GM12864 (cell line): ENCODE data around the gene CSH2.

Experiments
- DNase-seq: peaks from one replicate; pipeline ENCODE4 v3.0.0-alpha.2; 2011; ENCODE audit warnings: low read depth
- H3K4me3 ChIP-seq: 2 replicates; pipeline ENCODE4 v1.5.1; 2011; ENCODE audit warnings: mild to moderate bottlenecking, low read depth, low read length, control low read depth
- TF ChIP-seq, protein P1 (sequence below): IDR thresholded peaks from 2 replicates; pipeline ENCODE4 v1.5.1; 2011; ENCODE audit warnings: low read depth, mild to moderate bottlenecking, moderate library complexity, low read length, control low read depth, inconsistent platforms; ENCODE audit errors: missing control alignments

CSH2 gene

DNA sequence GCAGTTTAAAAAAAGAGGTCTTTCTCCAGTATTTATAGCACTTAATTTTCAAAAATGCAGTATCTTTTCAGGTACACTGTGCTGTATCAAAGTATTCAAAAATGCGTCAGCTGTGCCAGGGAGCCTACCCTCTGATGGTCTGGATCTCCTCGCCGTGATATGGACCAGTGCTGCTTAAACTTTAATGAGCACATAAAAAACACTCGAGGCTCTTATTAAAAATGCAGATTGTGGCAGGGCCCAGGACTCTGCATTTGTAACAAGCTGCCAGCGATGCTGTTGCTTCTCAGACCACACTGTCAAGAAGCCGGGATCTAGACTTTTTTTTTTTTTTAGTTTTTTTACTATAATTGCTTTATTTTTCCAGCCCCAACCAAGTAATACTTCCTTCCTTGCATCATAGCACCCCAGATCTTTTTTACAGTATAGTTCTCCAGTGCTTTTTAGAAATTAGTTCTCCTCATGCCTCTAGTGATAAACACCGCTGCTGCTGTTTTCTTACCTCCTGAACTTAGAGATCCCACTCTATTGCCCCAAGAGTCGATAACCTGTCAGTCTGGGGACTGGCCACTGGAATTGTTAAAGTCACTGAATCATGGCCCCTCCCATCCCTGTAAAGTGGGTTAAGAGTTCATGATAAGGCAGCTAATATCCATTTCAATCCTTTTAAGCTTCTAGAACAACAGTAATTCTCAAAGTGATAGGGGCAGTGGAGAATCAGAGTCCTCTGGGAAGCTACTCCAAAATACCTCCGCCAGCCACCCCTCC lies 29.4 kb downstream of the CSH2 start:
- TF ChIP-seq, protein P1, sequence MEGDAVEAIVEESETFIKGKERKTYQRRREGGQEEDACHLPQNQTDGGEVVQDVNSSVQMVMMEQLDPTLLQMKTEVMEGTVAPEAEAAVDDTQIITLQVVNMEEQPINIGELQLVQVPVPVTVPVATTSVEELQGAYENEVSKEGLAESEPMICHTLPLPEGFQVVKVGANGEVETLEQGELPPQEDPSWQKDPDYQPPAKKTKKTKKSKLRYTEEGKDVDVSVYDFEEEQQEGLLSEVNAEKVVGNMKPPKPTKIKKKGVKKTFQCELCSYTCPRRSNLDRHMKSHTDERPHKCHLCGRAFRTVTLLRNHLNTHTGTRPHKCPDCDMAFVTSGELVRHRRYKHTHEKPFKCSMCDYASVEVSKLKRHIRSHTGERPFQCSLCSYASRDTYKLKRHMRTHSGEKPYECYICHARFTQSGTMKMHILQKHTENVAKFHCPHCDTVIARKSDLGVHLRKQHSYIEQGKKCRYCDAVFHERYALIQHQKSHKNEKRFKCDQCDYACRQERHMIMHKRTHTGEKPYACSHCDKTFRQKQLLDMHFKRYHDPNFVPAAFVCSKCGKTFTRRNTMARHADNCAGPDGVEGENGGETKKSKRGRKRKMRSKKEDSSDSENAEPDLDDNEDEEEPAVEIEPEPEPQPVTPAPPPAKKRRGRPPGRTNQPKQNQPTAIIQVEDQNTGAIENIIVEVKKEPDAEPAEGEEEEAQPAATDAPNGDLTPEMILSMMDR: no peak
- DNase-seq: no peak
- H3K4me3 ChIP-seq: peak overlapping the region; percentile 78

DNA sequence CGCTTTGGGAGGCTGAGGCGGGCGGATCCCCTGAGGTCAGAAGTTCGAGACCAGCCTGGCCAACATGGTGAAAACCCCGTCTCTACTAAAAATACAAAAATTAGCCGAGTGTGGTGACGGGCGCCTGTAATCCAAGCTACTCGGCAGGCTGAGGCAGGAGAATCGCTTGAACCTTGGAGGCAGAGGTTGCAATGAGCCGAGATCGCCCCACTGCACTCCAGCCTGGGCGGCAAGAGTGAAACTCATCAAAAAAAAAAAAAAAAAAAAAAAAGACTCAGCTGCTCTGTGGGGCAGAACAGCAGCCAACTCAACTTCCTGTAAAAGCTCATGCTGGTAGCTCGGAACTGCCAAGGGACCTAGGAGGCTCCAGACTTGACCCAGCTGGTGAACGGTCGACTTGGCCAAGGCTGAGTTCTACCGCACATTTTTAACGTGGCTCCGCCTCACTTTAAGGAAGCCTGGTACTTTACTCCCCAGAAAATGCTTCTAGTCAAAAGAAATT lies 30.0 kb downstream of the CSH2 start:
- H3K4me3 ChIP-seq: peak overlapping the region; percentile 78
- peak; percentile 79 for DNase-seq

DNA sequence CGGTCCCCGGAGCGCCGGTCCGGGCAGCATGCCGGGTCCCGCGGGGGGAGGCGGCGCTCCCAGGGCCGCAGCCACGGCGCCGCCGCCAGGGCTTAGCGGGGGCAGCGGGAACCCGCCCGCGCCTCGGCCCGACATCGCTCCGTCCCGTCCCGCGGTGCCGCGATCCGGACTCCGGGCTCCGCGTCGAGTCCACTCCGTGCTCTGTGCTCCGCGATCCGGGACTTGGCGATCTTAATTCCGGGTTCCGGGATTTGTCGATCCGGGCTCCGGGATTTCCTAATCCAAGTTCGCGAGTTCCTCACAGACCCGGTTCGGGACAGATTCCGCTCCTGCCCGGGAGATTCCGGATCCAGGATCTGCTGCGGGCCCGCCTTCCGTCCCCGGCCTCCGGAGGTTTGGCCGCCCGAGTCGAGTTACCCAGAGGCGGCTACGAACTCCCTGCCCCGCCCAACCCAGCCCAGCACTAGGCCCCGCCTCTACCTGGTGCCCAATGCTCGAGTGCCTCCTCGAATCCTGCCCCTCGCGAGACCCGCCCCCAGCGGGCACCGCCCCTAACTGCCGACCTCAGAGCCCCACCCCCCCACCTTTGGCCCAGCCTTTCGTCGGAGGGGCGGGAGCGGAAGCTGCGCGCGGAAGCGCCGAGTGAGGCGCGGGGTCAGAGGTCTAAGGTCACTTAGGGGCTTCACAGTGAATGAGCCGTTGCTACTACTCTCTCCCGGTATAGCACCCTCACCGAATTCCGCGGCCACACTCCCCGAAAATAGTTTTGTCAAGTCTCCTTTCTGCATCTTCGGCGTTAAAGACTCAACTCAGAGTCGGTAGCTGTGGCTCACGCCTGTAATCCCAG lies 30.7 kb downstream of the CSH2 start, which contains the start of gene SMARCD2:
TSS of gene SMARCD2 (minus strand) at position 146 of the 847 bp plus-strand sequence. CDS start at position 135, 11 bp downstream.
- H3K4me3 ChIP-seq: peak within 1 kb of the TSS; percentile 78
- TF ChIP-seq, protein P1: no peak
- peak; percentile 93 for DNase-seq

DNA sequence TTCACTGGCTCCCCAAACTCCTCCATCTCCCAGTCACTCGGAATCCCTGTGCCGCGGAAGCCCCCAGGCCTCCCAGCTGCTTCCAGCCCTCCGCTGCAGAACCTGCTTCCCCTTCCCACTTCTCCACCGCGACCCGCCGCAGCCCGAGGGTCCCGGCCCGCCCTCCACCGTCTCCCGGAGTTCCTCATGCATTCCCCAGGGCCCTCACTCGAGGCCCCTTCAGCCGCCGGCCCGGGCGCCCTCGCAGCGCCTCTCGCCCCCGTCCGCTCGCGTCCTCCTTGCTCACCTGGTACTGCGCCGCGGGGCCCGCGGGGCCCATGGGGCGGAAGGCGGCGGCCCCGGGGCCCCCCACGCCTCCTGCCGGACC lies 31.3 kb downstream of the CSH2 start:
- TF ChIP-seq, protein P1: no peak
- no peak for DNase-seq
- H3K4me3 ChIP-seq: peak overlapping the region; percentile 78

DNA sequence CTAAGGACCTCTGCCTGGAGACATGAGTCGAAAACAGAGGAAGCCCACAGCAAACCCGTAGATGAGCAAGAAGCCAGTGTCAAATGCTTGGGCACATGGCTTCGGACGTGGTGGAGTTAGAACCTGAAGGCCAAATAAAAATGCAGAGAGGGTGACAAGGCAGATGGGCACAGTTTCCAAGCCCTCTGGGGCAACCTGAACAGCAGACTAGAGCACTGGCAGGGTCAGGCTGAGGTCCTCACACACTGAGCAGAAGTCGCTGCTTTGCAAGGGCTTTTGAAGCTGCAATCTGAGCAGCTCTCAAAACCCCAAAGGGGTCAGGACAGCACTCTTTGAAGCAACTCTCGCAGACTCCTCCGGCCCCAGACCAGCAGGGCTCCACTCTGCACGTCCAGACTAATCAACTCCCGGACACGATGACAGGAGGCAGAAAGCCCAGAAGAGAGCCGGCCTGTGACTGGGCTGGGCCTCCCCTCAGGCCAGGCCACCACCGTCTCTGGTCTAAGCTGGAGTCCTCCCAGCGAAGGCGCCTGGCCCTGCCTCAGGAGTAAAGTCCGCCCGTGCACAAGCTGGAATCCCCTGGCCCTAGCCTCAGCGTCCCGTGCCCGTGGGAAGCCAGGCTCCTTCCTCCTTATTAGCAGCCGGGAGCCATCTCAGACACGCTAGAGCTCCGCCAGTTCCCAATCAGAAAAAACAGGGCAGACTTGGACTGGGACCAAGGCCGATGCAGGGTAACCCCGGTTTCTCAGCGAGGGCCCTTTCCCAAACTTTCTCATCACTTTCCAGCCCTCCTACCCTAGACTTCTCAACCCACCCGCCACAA lies 31.9 kb downstream of the CSH2 start:
- DNase-seq: no peak
- TF ChIP-seq, protein P1: no peak
- H3K4me3 ChIP-seq: peak overlapping the region; percentile 78

DNA sequence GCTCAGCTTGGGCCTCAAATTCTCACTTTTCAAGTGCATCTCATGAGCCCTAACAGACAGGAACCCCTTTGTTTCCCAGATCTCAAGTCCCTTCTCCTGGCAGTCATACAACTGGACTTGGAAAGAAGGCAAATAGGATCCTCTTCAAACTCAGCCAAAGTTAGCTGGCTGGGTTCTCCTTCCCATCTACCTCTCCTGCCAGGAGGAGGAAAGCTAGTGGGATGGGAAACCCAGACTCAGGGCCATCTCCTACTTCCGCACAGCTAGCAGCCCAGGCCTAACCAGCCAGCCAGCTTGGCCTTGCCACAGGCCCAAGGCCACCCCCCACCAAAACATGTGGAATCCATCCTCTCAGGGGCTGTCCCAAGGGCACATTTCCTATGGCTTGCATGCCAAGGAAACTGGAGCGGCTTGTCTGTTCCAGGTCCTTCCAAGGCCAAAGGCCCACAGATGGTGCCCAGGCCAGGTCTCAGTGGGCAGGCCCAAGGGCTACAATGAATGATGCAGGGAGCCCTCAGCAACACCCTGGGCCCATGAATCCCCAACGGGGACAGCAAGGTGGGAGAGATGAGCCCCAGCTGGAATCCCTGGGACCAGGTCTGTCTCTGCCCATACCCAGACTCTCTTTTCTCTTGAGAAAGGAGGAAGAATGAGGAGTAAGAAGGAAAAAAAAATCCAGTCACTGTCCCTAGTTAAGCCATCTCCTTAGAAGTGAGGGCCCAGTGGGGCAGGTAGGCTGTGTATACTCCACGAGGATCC lies 32.7 kb downstream of the CSH2 start:
- TF ChIP-seq, protein P1: no peak
- no peak for DNase-seq
- peak overlapping the region; percentile 78 for H3K4me3 ChIP-seq
